H1 (cell line): ENCODE measurements around the gene PHYHD1. TPM values are rescaled to one million over a fixed set of nuclear protein-coding genes. Genes with fewer than 3 reads are reported as not detected.

Experiments used
- CTCF ChIA-PET: fragments of 300-600 bp; sonication (Branson Sonifier 250); formaldehyde crosslinking; loops from one replicate; lab custom pipeline; 2021; ENCODE audit not compliant: partially characterized antibody; lab: Charles Lee
- POLR2A ChIA-PET: fragments of 300-600 bp; sonication (Branson Sonifier 250); formaldehyde crosslinking; loops from one replicate; lab custom pipeline; 2021; ENCODE audit warnings: inconsistent platforms; ENCODE audit not compliant: partially characterized antibody; lab: Charles Lee
- DNase-seq, 2 experiments: peaks; one replicate each; pipeline versions ENCODE4 v3.0.0 to v3.0.0-alpha.2; 2010 to 2022; ENCODE audit warnings: low spot score in 2 of 2, low read depth in 1 of 2, mixed read lengths in 1 of 2
- FAIRE-seq: peaks from 2 replicates; lab custom pipeline; 2011; peaks lifted over from hg19 to GRCh38; lab: Jason Lieb, UNC
- H2AFZ ChIP-seq: 2 replicates; pipeline ENCODE4 v1.8.1; 2012; ENCODE audit warnings: low read length, inconsistent platforms
- H2AK5ac ChIP-seq: 2 replicates; pipeline ENCODE4 v1.6.1; 2013; ENCODE audit warnings: low read depth, low read length
- H2BK120ac ChIP-seq: replicated peaks from 2 replicates; pipeline ENCODE3; 2013; ENCODE audit warnings: low read depth, low read length, inconsistent platforms
- H2BK12ac ChIP-seq: 2 replicates; pipeline ENCODE4 v1.6.1; 2013; ENCODE audit warnings: low read depth, low read length
- H2BK15ac ChIP-seq: 2 replicates; pipeline ENCODE4 v1.6.1; 2013; ENCODE audit warnings: low read length
- H2BK20ac ChIP-seq: 2 replicates; pipeline ENCODE4 v1.6.1; 2013; ENCODE audit warnings: low read length
- H2BK5ac ChIP-seq: 2 replicates; pipeline ENCODE4 v1.6.1; 2013; ENCODE audit warnings: low read depth, low read length
- H3K14ac ChIP-seq: 2 replicates; pipeline ENCODE4 v1.6.1; 2013; ENCODE audit warnings: inconsistent platforms; ENCODE audit not compliant: insufficient read length
- H3K18ac ChIP-seq: 2 replicates; pipeline ENCODE4 v1.6.1; 2013; ENCODE audit warnings: low read length; ENCODE audit errors: extremely low read depth
- H3K23ac ChIP-seq: 2 replicates; pipeline ENCODE4 v1.6.1; 2013; ENCODE audit warnings: inconsistent platforms; ENCODE audit not compliant: insufficient read length
- H3K23me2 ChIP-seq: 2 replicates; pipeline ENCODE4 v1.6.1; 2013; ENCODE audit warnings: low read depth, low read length
- H3K27ac ChIP-seq: 2 replicates; pipeline ENCODE4 v1.6.1; 2011; ENCODE audit warnings: low read depth, low read length, inconsistent platforms
- H3K27me3 ChIP-seq, 4 experiments: replicated peaks in 1 of 4; 1 replicate in 1 of 4; 2 replicates in 3 of 4; pipeline versions ENCODE4 v1.6.1 to v1.8.1; 2011 to 2013; ENCODE audit warnings: low read length in 3 of 4, mild to moderate bottlenecking in 3 of 4, inconsistent platforms in 2 of 4, mixed read lengths in 2 of 4, moderate library complexity in 1 of 4; ENCODE audit not compliant: control insufficient read depth in 3 of 4, insufficient read depth in 3 of 4; ENCODE audit errors: extremely low read depth in 1 of 4
- H3K36me3 ChIP-seq, 4 experiments: 2 replicates each; pipeline versions ENCODE4 v1.6.1 to v1.8.1; 2011 to 2013; ENCODE audit warnings: mild to moderate bottlenecking in 4 of 4, low read length in 3 of 4, moderate library complexity in 2 of 4, control low read depth in 1 of 4, inconsistent platforms in 1 of 4; ENCODE audit not compliant: insufficient read depth in 4 of 4, control insufficient read depth in 2 of 4
- H3K4ac ChIP-seq: replicated peaks from 2 replicates; pipeline ENCODE3; 2013; ENCODE audit warnings: low read length, low read depth, mixed read lengths, inconsistent platforms; ENCODE audit not compliant: insufficient read length
- H3K4me1 ChIP-seq, 4 experiments: replicated peaks in 1 of 4; 1 replicate in 1 of 4; 2 replicates in 3 of 4; pipeline versions ENCODE4 v1.6.1 to v1.8.1; 2011 to 2013; ENCODE audit warnings: low read length in 3 of 4, inconsistent platforms in 2 of 4, mixed read lengths in 1 of 4; ENCODE audit not compliant: insufficient read depth in 4 of 4, control insufficient read depth in 3 of 4
- H3K4me2 ChIP-seq, 2 experiments: 2 replicates each; pipeline versions ENCODE4 v1.6.1 to v1.8.1; 2011 to 2013; ENCODE audit warnings: low read depth in 2 of 2, low read length in 2 of 2, control low read depth in 1 of 2, inconsistent platforms in 1 of 2, mild to moderate bottlenecking in 1 of 2; ENCODE audit not compliant: insufficient read depth in 1 of 2
- H3K4me3 ChIP-seq, 4 experiments: fragments of 200-600, 300-600 bp in 1 of 4; sonication (generic), shearing (Covaris generic), sonication (Bioruptor Twin) in 1 of 4; 2 replicates each; pipeline versions ENCODE4 v1.5.1 to v1.8.1; 2011 to 2016; ENCODE audit warnings: low read length in 4 of 4, low read depth in 3 of 4, control low read depth in 2 of 4, inconsistent platforms in 2 of 4, mild to moderate bottlenecking in 2 of 4, mixed read lengths in 1 of 4, moderate library complexity in 1 of 4; ENCODE audit not compliant: insufficient read depth in 2 of 4; ENCODE audit errors: extremely low read depth in 1 of 4
- H3K56ac ChIP-seq: replicated peaks from 2 replicates; pipeline ENCODE3; 2013; ENCODE audit warnings: low read depth, mild to moderate bottlenecking, mixed read lengths, low read length, inconsistent platforms; ENCODE audit not compliant: insufficient read length
- H3K79me1 ChIP-seq: 2 replicates; pipeline ENCODE4 v1.6.1; 2013; ENCODE audit warnings: low read depth, low read length, control low read depth
- H3K79me2 ChIP-seq, 2 experiments: 2 replicates each; pipeline versions ENCODE4 v1.6.1 to v1.8.1; 2012 to 2013; ENCODE audit warnings: low read length in 2 of 2, mild to moderate bottlenecking in 2 of 2, inconsistent platforms in 1 of 2; ENCODE audit not compliant: insufficient read depth in 2 of 2, control insufficient read depth in 1 of 2
- H3K9ac ChIP-seq, 4 experiments: replicated peaks in 1 of 4; 1 replicate in 1 of 4; 2 replicates in 3 of 4; pipeline versions ENCODE4 v1.6.1 to v1.8.1; 2011 to 2013; ENCODE audit warnings: low read depth in 3 of 4, low read length in 3 of 4, control low read depth in 2 of 4, mild to moderate bottlenecking in 2 of 4, moderate library complexity in 2 of 4, inconsistent platforms in 1 of 4; ENCODE audit errors: extremely low read depth in 1 of 4
- H3K9me3 ChIP-seq, 2 experiments: 2 replicates each; pipeline versions ENCODE4 v1.6.1 to v1.8.1; 2012 to 2013; ENCODE audit warnings: mild to moderate bottlenecking in 2 of 2, moderate library complexity in 2 of 2, control low read depth in 1 of 2, inconsistent platforms in 1 of 2, low read depth in 1 of 2, low read length in 1 of 2, mixed read lengths in 1 of 2; ENCODE audit not compliant: insufficient read depth in 2 of 2
- H4K20me1 ChIP-seq, 2 experiments: replicated peaks in 1 of 2; 2 replicates each; pipeline versions ENCODE3 to v1.8.1; 2011 to 2013; ENCODE audit warnings: inconsistent platforms in 2 of 2, low read length in 2 of 2, mild to moderate bottlenecking in 1 of 2; ENCODE audit not compliant: insufficient read depth in 2 of 2, control insufficient read depth in 1 of 2
- H4K5ac ChIP-seq: 2 replicates; pipeline ENCODE4 v1.6.1; 2013; ENCODE audit warnings: low read length, low read depth, mixed read lengths, inconsistent platforms; ENCODE audit not compliant: insufficient read length
- H4K8ac ChIP-seq: 2 replicates; pipeline ENCODE4 v1.8.0; 2013; ENCODE audit warnings: mild to moderate bottlenecking, moderate library complexity, low read length, inconsistent platforms; ENCODE audit not compliant: insufficient read depth; ENCODE audit errors: extremely low read depth
- H4K91ac ChIP-seq: replicated peaks from 2 replicates; pipeline ENCODE3; 2013; ENCODE audit warnings: low read length, mixed read lengths, inconsistent platforms; ENCODE audit not compliant: insufficient read length
- CEBPB ChIP-seq: IDR thresholded peaks from 2 replicates; pipeline ENCODE4 v1.6.1; 2012; ENCODE audit warnings: low read depth, low read length
- SAP30 ChIP-seq: fragments of 300-600 bp; sonication (generic); IDR thresholded peaks from 2 replicates; pipeline ENCODE4 v1.7.1; 2012; ENCODE audit warnings: low read length, moderate library complexity, mild to moderate bottlenecking, inconsistent platforms; ENCODE audit not compliant: insufficient read depth, insufficient replicate concordance
- SRF ChIP-seq: IDR thresholded peaks from 2 replicates; pipeline ENCODE4 v1.6.1; 2011; ENCODE audit warnings: mild to moderate bottlenecking, low read depth, low read length, moderate library complexity
- WGBS, 2 experiments: shearing (Covaris generic) in 1 of 2; methylation state at CpG; one replicate each; pipeline versions ENCODE4 v1.1.6 to v1.1.7; 2013 to 2015; ENCODE audit warnings: low lambda C conversion rate in 2 of 2, mixed read lengths in 2 of 2, inconsistent platforms in 1 of 2, low coverage in 1 of 2, missing lambda C conversion rate in 1 of 2; ENCODE audit not compliant: insufficient replicate concordance in 2 of 2, insufficient coverage in 1 of 2, insufficient read length in 1 of 2; ENCODE audit errors: extremely low coverage in 1 of 2, missing lambda C conversion rate in 1 of 2; 5-methylcytosine and 5-hydroxymethylcytosine counted together
- polyA plus RNA-seq, 7 experiments: library from polyadenylated mRNA; depleted of rRNA in 3 of 7; stranded (reverse) in 5 of 7; unstranded in 2 of 7; fragments of >200 nt in 5 of 7; fragments of 200-250 nt in 2 of 7; gene quantifications; 1 replicate in 5 of 7; 2 replicates in 1 of 7; 4 replicates in 1 of 7; pipeline versions ENCODE4 v1.2.1 to v1.2.3, GENCODE V29; 2011 to 2013; ENCODE audit warnings: missing spikeins in 2 of 7, mixed read lengths in 2 of 7
- total RNA-seq: library from RNA; stranded (reverse); fragmentation: NEBNext Ultra II Directional; extraction: Animal tissue kit (Norgen Biotek cat#: 25700); gene quantifications from 2 replicates; pipeline ENCODE4 v1.2.1, GENCODE V29; 2021

The PHYHD1 gene
- total and polyA plus RNA-seq, 2 of the 8 experiments (the other 6 are each of a cell fraction or from before 2014, with no cell fraction given): 14.1 to 25.6 TPM

DNA sequence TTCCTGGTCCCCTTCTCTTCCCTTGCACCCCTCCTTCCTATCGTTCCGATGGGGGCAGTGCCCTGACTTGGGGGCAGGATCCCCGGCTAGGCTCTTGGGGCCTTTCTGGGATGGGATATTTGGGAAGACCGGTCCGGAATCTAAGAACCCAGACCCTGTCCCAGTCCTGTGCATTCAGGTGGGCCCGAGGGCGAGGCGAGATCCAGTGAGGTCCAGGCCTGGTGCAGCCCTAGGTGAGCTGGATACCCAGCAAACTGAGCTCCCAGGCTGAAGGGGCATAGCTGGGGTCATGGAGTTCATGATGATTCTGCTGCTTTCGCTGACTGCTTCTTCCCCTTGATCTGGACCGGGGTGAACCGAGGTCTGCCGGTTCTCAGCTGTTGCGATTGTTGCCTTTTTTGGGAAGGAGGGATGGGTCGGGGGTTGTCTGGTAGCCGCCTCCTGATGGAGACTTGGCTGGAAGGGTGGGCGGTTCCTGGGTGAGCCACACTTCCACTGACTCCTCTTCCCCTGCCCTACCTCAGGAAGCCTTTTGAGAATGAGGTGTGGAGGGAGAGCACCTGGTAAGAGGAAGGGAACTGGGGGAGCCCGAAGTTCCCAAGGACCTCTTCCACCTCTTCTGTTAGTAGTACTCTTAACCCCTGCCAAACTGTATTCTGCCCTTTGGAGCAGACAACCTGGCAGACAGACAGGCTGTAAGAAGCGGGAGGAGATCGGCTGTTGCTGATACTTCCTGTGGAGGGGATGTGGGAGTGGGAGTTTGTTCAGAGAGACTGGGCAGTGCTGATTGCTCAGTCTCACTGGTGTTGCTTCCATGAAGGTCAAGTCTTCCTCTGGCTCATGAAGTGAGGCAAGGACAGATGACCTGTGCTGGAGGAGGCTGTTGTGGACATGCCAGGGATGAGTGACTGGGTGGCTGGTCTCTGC is 37.8 kb upstream of the PHYHD1 start:
- TF ChIP-seq SRF (0 out of 2 replicates have a peak, but pooled peaks have one; percentile 29), CEBPB (no peak), SAP30 (peak; percentile 54)
- FAIRE-seq (no peak), DNase-seq (no peak)
- H4K91ac ChIP-seq: no peak overlapping the region
- H2AK5ac ChIP-seq: peak overlapping the region; percentile 8; the same call in 1 of the 2 replicates
- no peak overlapping the region for H2BK120ac ChIP-seq
- H3K18ac ChIP-seq: no peak overlapping the region; the same call in none of the 2 replicates
- ChIA-PET POLR2A (interaction anchor here (0.8 to 3.5 kb wide), 9 partner anchors 9 to 55 kb away, joined by 3 to 18 read pairs (median 4); partner anchors contain the start of gene PHYHD1), CTCF (interaction anchor here (0.9 to 12.6 kb wide), 6 partner anchors 8 to 150 kb away, joined by 3 to 133 read pairs (median 4); no protein-coding TSS in a partner anchor)
- peak overlapping the region; percentile 51 to 87 (median 78) for H3K9ac ChIP-seq
- 0 out of 2 replicates have a peak overlapping the region, but pooled peaks have one; percentile 18 for H2BK12ac ChIP-seq
- H3K23me2 ChIP-seq: peaks cover 6% of the 10 kb centered on the region
- no peaks in the 10 kb centered on the region for H3K9me3 ChIP-seq
- H2BK20ac ChIP-seq: no peak overlapping the region
- H4K8ac ChIP-seq: 0 out of 2 replicates have a peak overlapping the region, but pooled peaks have one; percentile 19
- H3K56ac ChIP-seq: no peak overlapping the region
- peak overlapping the region; percentile 82 to 99 (median 96) for H3K4me3 ChIP-seq
- H3K79me2 ChIP-seq: peaks cover 25 to 80% of the 10 kb centered on the region in 2 experiments
- no peak overlapping the region for H2AFZ ChIP-seq
- peaks cover 25% of the 10 kb centered on the region for H3K79me1 ChIP-seq
- H3K4me2 ChIP-seq: peak overlapping the region; percentile 95 to 96
- H3K14ac ChIP-seq: no peak overlapping the region
- no peak overlapping the region for H3K23ac ChIP-seq
- H2BK5ac ChIP-seq: peak overlapping the region; percentile 58; the same call in 1 of the 2 replicates
- H3K27me3 ChIP-seq: no peaks in the 10 kb centered on the region
- peaks cover 3 to 20% (median 9%) of the 10 kb centered on the region in 4 experiments for H3K4me1 ChIP-seq
- H3K36me3 ChIP-seq: peaks cover 3 to 13% (median 9%) of the 10 kb centered on the region in 4 experiments
- WGBS, 2 experiments: 11% methylated on average over 19 of the region's 19 CpGs; no CpG with 5 or more reads in 1 of the 2 experiments
- no peak overlapping the region for H3K4ac ChIP-seq
- H3K27ac ChIP-seq: peak overlapping the region; percentile 84
- peaks cover 2 to 13% of the 10 kb centered on the region in 2 experiments for H4K20me1 ChIP-seq
- H2BK15ac ChIP-seq: no peak overlapping the region
- H4K5ac ChIP-seq: no peak overlapping the region
